HK-2 (cell line): ENCODE results near the gene CRTC1.
"Not testable (repeated sequence)": the region's sequence is repeated elsewhere in the genome, so short reads cannot be mapped to it uniquely, and the experiment has no call there.

ENCODE experiments used
- DNase-seq: peaks from one replicate; pipeline ENCODE4 v3.0.0-alpha.2; 2018; ENCODE audit not compliant: unreplicated experiment

Gene CRTC1

DNA sequence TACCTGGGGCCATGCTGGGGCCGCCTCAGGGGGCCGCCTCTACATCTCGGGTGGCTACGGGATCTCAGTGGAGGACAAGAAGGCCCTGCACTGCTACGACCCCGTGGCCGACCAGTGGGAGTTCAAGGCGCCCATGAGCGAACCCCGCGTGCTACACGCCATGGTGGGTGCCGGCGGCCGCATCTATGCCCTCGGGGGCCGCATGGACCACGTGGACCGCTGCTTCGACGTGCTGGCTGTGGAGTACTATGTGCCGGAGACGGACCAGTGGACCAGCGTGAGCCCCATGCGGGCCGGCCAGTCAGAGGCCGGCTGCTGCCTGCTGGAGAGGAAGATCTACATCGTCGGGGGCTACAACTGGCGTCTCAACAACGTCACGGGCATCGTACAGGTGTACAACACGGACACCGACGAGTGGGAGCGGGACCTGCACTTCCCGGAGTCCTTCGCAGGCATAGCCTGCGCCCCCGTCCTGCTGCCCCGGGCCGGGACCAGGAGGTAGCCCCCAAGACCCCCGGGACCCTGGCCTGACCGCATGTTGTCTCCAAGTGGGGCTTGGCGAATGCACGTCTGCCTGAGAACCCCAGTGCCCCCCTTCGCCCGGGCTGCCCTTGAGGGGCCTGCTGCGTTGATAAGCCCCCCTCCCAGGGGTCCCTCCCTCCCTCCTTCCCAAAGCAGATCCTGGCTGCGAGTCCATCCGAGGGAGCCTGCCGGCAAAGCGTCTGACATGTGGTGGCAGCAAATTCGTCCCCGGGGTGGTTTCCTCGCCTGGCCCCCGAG lies 14.5 kb upstream of the CRTC1 start:
- DNase-seq: no peak

GRCh38 chr19:18669524-18669817 lies 14.0 kb upstream of the CRTC1 start:
- no peak for DNase-seq

DNA sequence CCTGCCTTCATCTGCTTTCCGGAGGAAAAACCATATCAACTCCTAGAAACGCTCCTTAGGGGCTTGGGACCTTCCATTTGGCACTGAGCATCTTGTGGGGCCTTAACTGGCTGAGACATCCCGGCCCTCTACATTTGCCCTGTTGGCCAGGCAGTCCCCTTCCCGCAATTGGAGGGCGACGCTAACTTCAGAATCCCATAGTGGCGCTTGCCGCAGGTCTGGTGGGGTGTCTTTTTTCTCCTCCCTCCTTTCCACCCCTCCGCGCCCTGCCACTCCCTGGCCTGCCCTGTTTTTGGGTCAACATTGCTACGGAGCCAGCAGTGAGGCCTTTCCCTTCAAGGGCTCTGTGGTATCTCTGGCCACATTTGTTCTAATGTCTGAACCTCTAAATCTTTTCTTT lies 13.6 kb upstream of the CRTC1 start:
- no peak for DNase-seq

DNA sequence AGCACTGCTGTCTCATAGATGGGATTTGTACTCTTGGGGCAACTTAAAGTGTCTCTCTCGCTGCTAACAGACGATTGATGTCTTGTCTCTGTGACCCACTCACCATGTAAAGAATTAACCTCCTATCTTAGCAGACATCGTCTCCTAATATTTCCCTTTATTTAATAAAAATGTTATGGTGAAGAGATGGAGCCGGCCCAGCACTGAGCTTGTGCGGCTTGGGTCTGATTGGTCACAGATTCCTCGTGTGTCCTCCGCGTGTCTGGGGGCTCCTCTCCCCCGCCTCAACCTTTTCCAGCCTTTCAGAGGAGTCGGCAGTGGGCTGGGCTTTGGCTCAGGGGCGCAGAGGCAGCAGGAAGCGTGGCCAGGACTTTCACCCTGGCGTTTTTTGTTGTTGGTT lies 13.2 kb upstream of the CRTC1 start:
- no peak for DNase-seq

- no peak for DNase-seq
These were observed 12.0 kb upstream of the CRTC1 start for GRCh38 chr19:18671303-18672043.

DNA sequence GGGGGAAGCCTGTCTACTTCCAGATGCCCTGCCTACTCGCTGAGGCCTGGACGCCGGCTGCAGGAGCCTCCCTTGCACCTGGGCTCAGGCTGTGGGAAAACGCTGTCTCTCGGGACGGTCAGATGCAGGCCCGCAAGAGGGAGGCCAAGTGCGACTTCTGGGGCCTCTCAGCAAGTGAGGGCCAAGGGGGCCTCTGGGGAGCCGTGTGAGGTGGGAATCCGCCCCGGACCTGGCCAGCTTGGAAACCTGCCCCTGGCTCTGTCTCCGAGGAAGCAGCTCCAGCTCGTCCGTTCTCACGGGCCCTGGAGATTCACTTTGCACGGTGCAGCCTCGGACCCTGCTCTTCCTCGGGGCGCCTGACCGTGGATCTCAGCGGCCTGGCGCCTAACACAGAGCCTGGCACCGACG lies 11.4 kb upstream of the CRTC1 start:
- DNase-seq: no peak

GRCh38 chr19:18672606-18673337 lies 10.7 kb upstream of the CRTC1 start:
- no peak for DNase-seq

- DNase-seq: no peak
These were observed 8.9 kb upstream of the CRTC1 start for GRCh38 chr19:18674616-18675015.

DNA sequence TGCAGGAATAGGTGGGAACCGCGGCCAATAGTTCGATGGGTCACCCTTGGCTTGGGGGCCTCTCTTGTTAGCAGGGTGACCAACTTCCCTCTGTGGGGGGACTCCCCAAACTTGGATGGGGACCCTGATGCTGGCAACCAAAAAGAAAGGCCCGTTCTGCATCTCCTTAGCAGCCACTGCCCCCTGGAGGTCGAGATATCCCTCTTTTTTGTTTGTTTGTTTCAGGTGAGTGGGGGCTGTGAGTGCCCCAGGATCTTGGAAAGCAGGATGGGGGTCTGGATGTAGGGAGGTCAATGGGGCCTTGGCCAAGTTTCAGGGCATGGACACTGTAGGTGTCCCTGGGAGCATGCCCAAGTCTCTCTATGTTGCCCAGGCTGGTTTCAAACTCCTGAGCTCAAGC lies 7.7 kb upstream of the CRTC1 start:
- DNase-seq: no peak

- no peak for DNase-seq
These were observed 6.8 kb upstream of the CRTC1 start for GRCh38 chr19:18676692-18677091.

DNA sequence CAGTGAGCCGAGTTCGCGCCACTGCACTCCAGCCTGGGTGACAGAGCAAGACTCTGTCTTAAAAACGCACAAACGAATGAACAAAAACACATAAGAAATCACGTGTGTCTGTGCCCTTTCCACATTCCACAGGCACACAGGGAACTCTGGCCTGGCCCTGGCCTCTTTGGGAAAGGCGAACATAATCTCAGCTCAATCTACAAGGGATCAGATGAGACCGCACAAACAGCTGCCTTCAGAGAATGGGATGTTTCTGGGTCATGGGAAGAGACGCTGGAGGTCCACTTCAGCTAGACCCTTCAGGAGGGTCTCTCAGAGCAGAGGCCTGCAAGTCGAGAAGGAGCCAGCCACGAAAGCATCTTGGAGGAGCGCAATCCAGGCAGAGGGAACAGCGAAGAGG lies 6.3 kb upstream of the CRTC1 start:
- DNase-seq: no peak

DNA sequence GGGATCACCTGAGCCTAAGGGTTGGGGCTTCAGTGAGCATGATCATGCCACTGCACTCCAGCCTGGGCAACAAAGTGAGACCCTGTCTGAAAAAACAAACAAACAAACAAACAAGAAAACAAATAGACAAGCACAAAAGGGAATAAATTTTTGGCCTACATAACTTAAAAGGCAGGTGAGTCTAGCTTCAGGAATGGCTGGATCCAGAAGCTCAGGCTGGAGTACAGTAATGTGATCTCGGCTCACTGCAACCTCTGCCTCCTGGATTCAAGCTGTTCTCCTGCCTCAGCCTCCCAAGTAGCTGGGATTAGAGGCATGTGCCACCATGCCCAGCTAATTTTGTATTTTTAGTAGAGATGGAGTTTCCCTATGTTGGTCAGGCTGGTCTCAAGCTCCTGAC lies 3.3 kb upstream of the CRTC1 start:
- not testable (repeated sequence) for DNase-seq

DNA sequence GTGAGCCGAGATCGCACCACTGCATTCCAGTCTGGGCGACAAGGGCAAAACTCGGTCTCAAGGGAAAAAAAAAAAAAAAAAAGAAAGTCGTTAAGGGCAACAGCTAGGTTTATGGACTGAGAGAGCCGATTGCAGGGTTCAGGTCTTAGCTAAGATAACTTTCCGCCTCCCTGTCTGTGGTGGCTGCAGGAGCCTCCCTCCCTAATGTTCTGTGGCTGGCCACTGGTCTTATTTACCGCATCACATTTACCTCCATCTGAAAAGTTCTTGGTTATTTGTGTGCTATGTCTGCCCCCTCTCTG lies 722 bp upstream of the CRTC1 start:
- no peak for DNase-seq

DNA sequence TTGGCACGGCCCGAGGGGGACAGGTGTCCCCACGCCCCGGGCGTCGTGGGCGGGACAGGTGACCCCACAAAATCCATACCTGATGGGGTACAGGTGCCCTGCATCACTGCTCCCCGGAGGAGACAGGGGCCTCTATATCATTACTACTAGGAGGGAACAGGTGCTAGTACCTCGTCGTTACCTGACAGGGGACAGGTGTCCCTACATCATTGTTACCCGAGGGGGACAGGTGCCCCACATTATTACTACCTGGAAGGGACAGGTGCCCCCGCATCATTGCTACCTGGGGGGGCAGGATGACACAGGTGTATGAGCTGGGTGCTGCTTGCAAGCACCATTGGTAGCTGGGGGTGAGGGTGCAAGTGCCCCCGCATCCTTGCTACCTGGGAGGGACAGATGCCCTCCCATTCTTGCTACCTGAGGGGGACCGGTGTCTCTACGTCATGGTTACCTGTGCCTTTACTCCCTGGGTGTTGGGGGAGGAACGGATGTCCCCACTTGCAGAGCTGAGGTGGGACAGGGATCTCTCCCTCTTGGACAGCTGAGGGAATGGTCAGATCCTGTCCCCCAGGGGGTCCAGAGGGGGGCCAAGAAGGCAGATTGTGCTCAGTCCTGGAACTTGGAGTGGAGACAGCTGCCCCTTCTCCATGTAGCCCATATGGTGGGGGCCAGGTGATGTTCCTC lies 620 bp downstream of the CRTC1 start:
- no peak for DNase-seq

- no peak for DNase-seq
These were observed 1.1 kb downstream of the CRTC1 start for GRCh38 chr19:18684642-18684993.

DNA sequence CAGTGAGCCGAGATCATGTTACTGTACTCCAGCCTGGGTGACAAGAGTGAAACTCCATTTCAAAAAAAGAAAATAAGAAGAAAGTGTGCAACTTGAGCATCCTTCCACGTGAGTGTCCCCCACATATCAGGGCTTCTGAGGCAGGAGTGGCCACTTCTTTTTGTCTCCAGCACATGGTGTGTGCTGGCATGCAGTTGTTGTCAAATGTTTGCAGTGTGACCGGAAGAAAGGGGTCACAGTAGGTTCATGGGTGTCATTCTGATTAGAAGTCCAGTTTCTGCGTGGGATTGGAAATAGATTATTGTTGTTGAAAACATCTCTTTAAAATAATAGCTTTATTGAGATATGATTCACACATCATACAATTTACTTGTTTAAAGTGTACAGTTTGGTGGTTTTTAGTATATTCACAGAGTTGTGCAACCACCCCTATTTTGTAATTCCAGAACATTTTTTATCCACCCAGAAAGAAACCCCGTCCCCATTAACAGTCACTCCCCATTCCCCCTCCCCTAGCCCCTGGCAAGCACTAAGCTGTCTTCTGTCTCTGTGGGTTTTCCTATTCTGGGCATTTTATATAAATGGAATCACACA lies 2.2 kb downstream of the CRTC1 start:
- DNase-seq: no peak

GRCh38 chr19:18687740-18688465 lies 4.4 kb downstream of the CRTC1 start:
- DNase-seq: no peak

- DNase-seq: no peak
These were observed 12.5 kb downstream of the CRTC1 start for GRCh38 chr19:18696023-18696422.

GRCh38 chr19:18697680-18698079 lies 14.2 kb downstream of the CRTC1 start:
- no peak for DNase-seq

DNA sequence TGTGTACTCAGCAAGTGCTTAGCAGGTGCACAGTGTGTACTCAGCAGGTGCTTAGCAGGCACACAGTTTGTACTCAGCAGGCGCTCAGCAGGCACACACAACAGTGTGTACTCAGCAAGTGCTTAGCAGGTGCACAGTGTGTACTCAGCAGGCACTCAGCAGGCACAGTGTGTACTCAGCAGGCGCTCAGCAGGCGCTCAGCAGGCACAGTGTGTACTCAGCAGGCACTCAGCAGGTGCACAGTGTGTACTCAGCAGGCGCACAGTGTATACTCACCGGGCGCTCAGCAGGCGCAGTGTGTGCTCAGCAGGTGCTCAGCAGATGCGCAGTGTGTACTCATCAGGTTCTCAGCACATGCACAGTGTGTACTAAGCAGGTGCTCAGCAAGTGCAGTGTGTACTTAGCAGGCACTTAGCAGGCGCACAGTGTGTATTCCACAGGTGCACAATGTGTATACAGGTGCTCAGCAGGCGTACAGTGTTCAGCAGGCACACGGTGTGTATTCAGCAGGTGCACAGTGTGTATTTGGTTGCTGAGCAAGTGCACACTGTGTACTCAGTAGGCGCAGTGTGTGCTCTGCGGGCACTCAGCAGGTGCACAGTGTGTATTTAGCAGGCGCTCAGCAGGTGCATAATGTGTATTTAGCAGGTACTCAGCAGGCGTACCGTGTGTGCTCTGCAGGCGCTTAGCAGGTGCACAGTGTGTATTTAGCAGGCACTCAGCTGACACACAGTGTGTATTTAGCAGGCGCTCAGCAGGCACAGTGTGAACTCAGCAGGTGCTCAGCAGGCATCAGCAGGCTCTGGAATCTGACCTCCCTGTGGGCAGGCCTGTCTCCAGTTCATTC lies 15.1 kb downstream of the CRTC1 start:
- no peak for DNase-seq
